Spleen (tissue), 11 donors: ENCODE data around the gene TLX1. TPM values are rescaled to one million over a fixed set of nuclear protein-coding genes. Genes with fewer than 3 reads are reported as not detected.

Experiments
- DNase-seq: peaks from one replicate; pipeline ENCODE4 v3.0.0-alpha.2; 2020
- H3K27ac ChIP-seq, 8 donors: fragments of 200-600 bp; sonication (generic) in 7 of 8; 1 replicate in 4 of 8; 2 replicates in 4 of 8; pipeline versions ENCODE4 v1.5.0 to v1.8.0; 2016 to 2021; ENCODE audit warnings: inconsistent platforms in 4 of 8, mild to moderate bottlenecking in 4 of 8, moderate library complexity in 1 of 8
- H3K27me3 ChIP-seq, 7 donors: fragments of 200-600 bp; sonication (generic) in 6 of 7; replicated peaks in 1 of 7; 1 replicate in 4 of 7; 2 replicates in 3 of 7; pipeline versions ENCODE4 v1.5.0 to v1.8.0; 2016 to 2021; ENCODE audit warnings: inconsistent platforms in 3 of 7, mild to moderate bottlenecking in 1 of 7
- H3K36me3 ChIP-seq, 6 donors: fragments of 200-600 bp; sonication (generic) in 5 of 6; 1 replicate in 4 of 6; 2 replicates in 2 of 6; pipeline versions ENCODE4 v1.5.0 to v1.8.0; 2016 to 2021; ENCODE audit warnings: inconsistent platforms in 2 of 6
- H3K4me1 ChIP-seq, 6 donors: fragments of 200-600 bp; sonication (generic) in 5 of 6; 1 replicate in 3 of 6; 2 replicates in 3 of 6; pipeline versions ENCODE4 v1.5.0 to v1.8.0; 2016 to 2021; ENCODE audit warnings: inconsistent platforms in 3 of 6
- H3K4me3 ChIP-seq, 8 donors: fragments of 200-600 bp; sonication (generic) in 7 of 8; 1 replicate in 4 of 8; 2 replicates in 4 of 8; pipeline versions ENCODE4 v1.5.0 to v1.8.0; 2016 to 2021; ENCODE audit warnings: inconsistent platforms in 4 of 8, mild to moderate bottlenecking in 4 of 8, moderate library complexity in 2 of 8
- H3K9me3 ChIP-seq, 8 donors: fragments of 200-600 bp; sonication (generic) in 7 of 8; 1 replicate in 4 of 8; 2 replicates in 4 of 8; pipeline versions ENCODE4 v1.5.0 to v1.8.0; 2016 to 2021; ENCODE audit warnings: inconsistent platforms in 4 of 8
- CTCF ChIP-seq, 11 experiments: fragments of 200-600 bp in 7 of 11; fragments of 450-650 bp in 4 of 11; sonication (generic) in 4 of 11; IDR thresholded peaks in 8 of 11; conservative IDR thresholded peaks in 3 of 11; 1 replicate in 7 of 11; 2 replicates in 4 of 11; pipeline versions ENCODE4 v1.4.0 to v1.8.0; 2016 to 2021; ENCODE audit warnings: antibody characterized with exemption in 11 of 11, inconsistent platforms in 4 of 11, mild to moderate bottlenecking in 1 of 11
- POLR2A ChIP-seq, 3 donors: fragments of 450-650 bp; IDR thresholded peaks; one replicate each; pipeline ENCODE4 v1.5.1; 2017; ENCODE audit warnings: antibody characterized with exemption in 3 of 3, mild to moderate bottlenecking in 1 of 3
- POLR2AphosphoS5 ChIP-seq, 3 donors: sonication (generic); formaldehyde crosslinking; IDR thresholded peaks; one replicate each; pipeline ENCODE4 v1.5.1; 2017; ENCODE audit warnings: antibody characterized with exemption in 3 of 3
- WGBS, 5 donors: extraction: QIAGEN DNeasy Blood & Tissue Kit in 3 of 5; methylation state at CpG; one replicate each; pipeline versions ENCODE4 v1.1.5 to v1.1.7; 2013 to 2018; 5-methylcytosine and 5-hydroxymethylcytosine counted together
- intact Hi-C: fragments of 100-400 bp; cut with DNase I; formaldehyde crosslinking; loops from one replicate; pipeline ENCODE4 v1.15.0; 2023; ENCODE audit warnings: low total_unique reads
- polyA plus RNA-seq, 3 donors: library from polyadenylated mRNA; stranded (reverse); fragments of 200-250 nt; gene quantifications; one replicate each; pipeline ENCODE4 v1.2.1, GENCODE V29; 2013
- total RNA-seq, 7 donors: library from RNA; depleted of rRNA in 3 of 7; stranded (reverse); fragments of >200 nt in 3 of 7; fragmentation: NEBNext Ultra II Directional in 4 of 7; extraction: Animal tissue kit (Norgen Biotek cat#: 25700) in 4 of 7; gene quantifications; one replicate each; pipeline versions ENCODE4 v1.1.0 to v1.2.1, GENCODE V29; 2016 to 2021
- donor health status: healthy with polysubstance abuse.
- donor health status: DM: no; HTN: no; CAD: no; lungs with moderate emphysema.
- donor health status: DM: no; HTN: no; CAD: no.
- donor health status: Bipolar disorder and iron deficiency.
- donor health status: healthy.
- donor health status: DM: no; HTN: no; CAD: no.
- donor health status: DM: yes; HTN: yes; CAD: no.

Gene TLX1
- total and polyA plus RNA-seq, 10 donors = 5.7 to 91.5 (median 32.5) TPM

DNA sequence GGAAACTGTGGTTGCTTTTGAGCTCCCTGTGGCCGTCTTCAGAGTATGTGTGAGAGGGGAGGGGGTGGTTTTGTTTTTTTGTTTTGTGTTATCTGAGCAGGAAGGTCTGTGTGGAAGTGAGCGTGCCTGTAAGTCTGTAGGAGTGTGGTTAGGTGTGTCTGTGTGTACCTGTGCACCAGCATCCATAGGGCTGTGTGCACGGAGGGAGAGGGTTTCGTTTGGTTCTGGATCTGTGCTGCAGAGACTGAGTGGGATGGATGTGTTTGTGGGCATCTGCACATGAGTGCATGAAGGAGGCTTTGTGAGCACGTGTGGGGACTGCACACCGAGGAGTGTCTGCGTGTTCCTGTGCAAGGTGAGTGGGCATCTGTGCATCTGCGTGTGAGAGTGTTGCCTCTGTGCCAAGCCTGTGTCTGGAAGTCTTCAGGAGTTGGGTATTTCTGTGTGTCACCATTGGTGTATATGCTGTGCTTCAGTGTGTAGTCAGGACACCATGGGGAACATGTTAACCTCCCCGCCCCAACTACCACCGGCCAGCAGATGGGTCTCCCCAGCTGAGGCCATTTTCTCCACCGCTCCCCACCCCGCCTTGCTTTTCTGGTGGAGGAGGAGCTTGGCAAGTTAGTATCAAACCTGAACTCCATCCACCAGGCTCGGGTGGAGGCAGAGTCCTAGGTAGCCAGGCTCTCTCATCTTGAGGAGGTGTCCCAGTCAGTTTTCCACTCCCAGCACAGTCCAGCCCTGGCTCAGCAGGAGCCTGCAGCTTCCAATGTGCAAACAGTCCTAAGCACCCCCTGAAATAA lies 7.1 kb upstream of the TLX1 start:
- Histone ChIP-seq H3K9me3 (no peaks in the 10 kb centered on the region), H3K4me3 (peak overlapping the region in 4 of 8 donors; percentile 19 to 73 (median 32)), H3K4me1 (peaks cover 16 to 55% (median 35%) of the 10 kb centered on the region in 6 donors), H3K27ac (peak overlapping the region in 4 of 8 donors; percentile 56 to 75 (median 64)), H3K27me3 (peaks cover 5 to 99% (median 56%) of the 10 kb centered on the region in 7 donors), H3K36me3 (no peaks in the 10 kb centered on the region)
- WGBS, 5 donors = 17 to 35% (median 27%) methylated on average over 12 to 13 of the region's 13 CpGs
- intact Hi-C loops = no loop called here
- DNase-seq = no peak
- no peak for TF ChIP-seq POLR2AphosphoS5 (IDR thresholded peaks at IDR 0.05)
- no peak for TF ChIP-seq POLR2A (IDR thresholded peaks at IDR 0.05)
- no peak for TF ChIP-seq CTCF (IDR thresholded peaks at IDR 0.05 in 8 of 11, conservative IDR thresholded peaks at IDR 0.05 in 3 of 11)

GRCh38 chr10:101124933-101125332 lies 6.2 kb upstream of the TLX1 start:
- DNase-seq = no peak
- H3K4me1 ChIP-seq = peaks cover 16 to 49% (median 35%) of the 10 kb centered on the region in 6 donors
- TF ChIP-seq POLR2A (IDR thresholded peaks at IDR 0.05) (no peak), POLR2AphosphoS5 (IDR thresholded peaks at IDR 0.05) (no peak), CTCF (IDR thresholded peaks at IDR 0.05 in 8 of 11, conservative IDR thresholded peaks at IDR 0.05 in 3 of 11) (no peak)
- no peaks in the 10 kb centered on the region for H3K36me3 ChIP-seq
- intact Hi-C loops = no loop called here
- peaks cover 5 to 100% (median 64%) of the 10 kb centered on the region in 7 donors for H3K27me3 ChIP-seq
- no peaks in the 10 kb centered on the region for H3K9me3 ChIP-seq
- 68 to 82% (median 72%) methylated on average over 4 to 5 of the region's 5 CpGs for WGBS, 5 donors
- no peak overlapping the region for H3K4me3 ChIP-seq
- no peak overlapping the region for H3K27ac ChIP-seq

DNA sequence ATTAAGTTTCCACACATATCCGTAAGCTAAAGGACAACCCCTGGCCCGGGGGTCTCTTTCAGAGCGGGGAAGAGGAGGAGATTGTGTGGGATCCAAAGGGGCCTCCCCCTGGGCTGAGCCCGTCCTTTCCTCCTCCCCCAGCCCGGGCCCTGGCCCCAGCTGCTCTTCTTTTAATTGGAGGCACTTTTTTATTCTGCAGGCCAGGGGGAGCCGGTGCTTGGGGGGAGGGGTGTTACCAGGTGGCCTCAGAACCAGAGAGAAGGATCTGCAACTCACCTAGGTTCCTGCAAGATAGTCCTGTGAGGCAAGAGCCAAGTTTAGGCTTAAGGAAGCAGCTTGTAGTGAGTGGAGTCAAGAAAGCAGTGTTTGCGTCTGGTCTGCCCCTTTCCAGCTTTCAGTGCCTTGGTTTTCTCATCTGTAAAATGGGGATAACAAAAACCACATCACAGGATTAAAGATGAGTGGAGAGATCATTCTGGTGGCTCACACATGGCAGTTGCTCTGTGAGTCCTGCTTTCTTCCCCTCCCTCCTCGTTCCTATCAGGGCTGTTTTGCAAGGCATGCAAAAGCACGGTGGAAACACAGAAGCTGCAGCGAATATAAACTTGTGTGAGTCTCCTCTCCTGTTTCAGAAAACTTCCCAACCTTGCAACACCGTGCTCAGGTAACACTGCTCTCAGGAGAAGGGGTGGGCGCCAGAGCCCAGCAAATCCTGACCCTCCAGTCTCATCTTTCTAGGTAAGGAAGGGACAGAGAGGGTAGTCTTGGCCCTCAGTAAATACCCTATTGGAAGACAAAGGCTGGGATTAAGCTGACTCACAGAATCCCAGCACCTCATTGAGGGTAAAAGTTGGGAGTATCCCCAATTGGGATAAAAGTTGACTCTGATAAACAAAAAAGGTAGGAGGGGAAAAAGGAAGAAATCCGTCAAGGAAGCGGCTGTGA lies 4.1 kb upstream of the TLX1 start:
- Histone ChIP-seq H3K27ac (no peak overlapping the region), H3K4me1 (peaks cover 17 to 43% (median 33%) of the 10 kb centered on the region in 6 donors), H3K9me3 (no peaks in the 10 kb centered on the region), H3K4me3 (no peak overlapping the region), H3K36me3 (no peaks in the 10 kb centered on the region), H3K27me3 (peaks cover 7 to 100% (median 75%) of the 10 kb centered on the region in 7 donors)
- TF ChIP-seq POLR2AphosphoS5 (IDR thresholded peaks at IDR 0.05) (no peak), CTCF (IDR thresholded peaks at IDR 0.05 in 8 of 11, conservative IDR thresholded peaks at IDR 0.05 in 3 of 11) (no peak), POLR2A (IDR thresholded peaks at IDR 0.05) (no peak)
- intact Hi-C loops = no loop called here
- no peak for DNase-seq
- 24 to 29% (median 25%) methylated on average over 14 of the region's 14 CpGs for WGBS, 5 donors
